Tibial nerve (tissue), 4 donors: Measurements from ENCODE around the gene CCDC121. TPM values are rescaled to one million over a fixed set of nuclear protein-coding genes. Genes with fewer than 3 reads are reported as not detected.
A peak's percentile ranks its signal among the peaks of the same experiment; 100 is the strongest.

Source experiments
- DNase-seq, 2 donors: peaks; one replicate each; pipeline ENCODE4 v3.0.0-alpha.2; 2019; ENCODE audit warnings: low spot score in 2 of 2
- H3K27ac ChIP-seq, 4 donors: fragments of 200-600 bp; sonication (generic) in 3 of 4; one replicate each; pipeline ENCODE4 v1.5.1; 2017 to 2019; ENCODE audit warnings: mild to moderate bottlenecking in 1 of 4
- H3K27me3 ChIP-seq, 2 donors: fragments of 200-600 bp; sonication (generic) in 1 of 2; one replicate each; pipeline versions ENCODE4 v1.5.1 to v1.6.0; 2017 to 2019
- H3K36me3 ChIP-seq, 3 donors: fragments of 200-600 bp; sonication (generic); one replicate each; pipeline ENCODE4 v1.5.1; 2018 to 2019
- H3K4me1 ChIP-seq, 4 donors: fragments of 200-600 bp; sonication (generic) in 3 of 4; one replicate each; pipeline ENCODE4 v1.5.1; 2017 to 2019
- H3K4me3 ChIP-seq, 4 donors: fragments of 200-600 bp; sonication (generic) in 3 of 4; one replicate each; pipeline ENCODE4 v1.5.1; 2017 to 2019; ENCODE audit warnings: mild to moderate bottlenecking in 1 of 4, moderate library complexity in 1 of 4
- H3K9me3 ChIP-seq, 4 donors: fragments of 200-600 bp; sonication (generic) in 3 of 4; one replicate each; pipeline ENCODE4 v1.5.1; 2017 to 2019
- EP300 ChIP-seq, 2 donors: sonication (generic); formaldehyde crosslinking; IDR thresholded peaks; one replicate each; pipeline ENCODE4 v1.6.1; 2017; ENCODE audit warnings: antibody characterized with exemption in 2 of 2, mild to moderate bottlenecking in 1 of 2
- POLR2A ChIP-seq, 2 donors: fragments of 450-650 bp; IDR thresholded peaks; one replicate each; pipeline ENCODE4 v1.6.1; 2017; ENCODE audit warnings: antibody characterized with exemption in 2 of 2, mild to moderate bottlenecking in 2 of 2, moderate library complexity in 2 of 2
- WGBS, 2 donors: methylation state at CpG; one replicate each; pipeline ENCODE4 v1.1.5; 2018; 5-methylcytosine and 5-hydroxymethylcytosine counted together
- total RNA-seq, 4 donors: library from RNA; depleted of rRNA; stranded (reverse); fragments of >200 nt; gene quantifications; one replicate each; pipeline ENCODE4 v1.1.0, GENCODE V29; 2016
- TF ChIP-seq, protein P1 (sequence below), 5 experiments: fragments of 200-600 bp in 3 of 5; fragments of 450-650 bp in 2 of 5; sonication (generic) in 3 of 5; IDR thresholded peaks; one replicate each; pipeline ENCODE4 v1.5.1; 2016 to 2019; ENCODE audit warnings: antibody characterized with exemption in 5 of 5, mild to moderate bottlenecking in 3 of 5, moderate library complexity in 2 of 5

CCDC121 gene
- total RNA-seq, 4 donors from 2014 or later: 3.8 to 7.2 (median 4.7) TPM

DNA sequence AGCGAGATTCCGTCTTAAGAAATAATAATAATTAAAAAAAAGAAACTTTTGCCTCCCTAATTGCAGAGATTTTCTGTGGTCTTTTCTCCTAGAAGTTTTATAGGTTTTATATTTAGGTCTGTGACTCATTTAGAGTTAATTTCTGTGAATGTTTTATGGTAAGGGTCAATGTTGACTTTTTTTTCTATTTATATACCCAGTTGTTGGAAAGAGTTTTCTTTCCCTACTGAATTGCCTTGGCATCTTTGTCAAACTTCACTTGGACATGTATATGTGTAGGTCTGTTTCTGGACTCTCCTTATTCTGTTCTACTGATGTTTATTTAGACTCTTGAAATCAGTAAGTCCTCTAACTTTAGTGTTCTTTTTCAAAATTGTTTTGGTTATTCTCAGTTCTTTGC is 40.5 kb downstream of the CCDC121 start:
- no peaks in the 10 kb centered on the region for H3K27me3 ChIP-seq
- no peak overlapping the region for H3K4me3 ChIP-seq
- TF ChIP-seq POLR2A (IDR thresholded peaks at IDR 0.05) (no peak), EP300 (IDR thresholded peaks at IDR 0.05) (no peak)
- TF ChIP-seq, protein P1, sequence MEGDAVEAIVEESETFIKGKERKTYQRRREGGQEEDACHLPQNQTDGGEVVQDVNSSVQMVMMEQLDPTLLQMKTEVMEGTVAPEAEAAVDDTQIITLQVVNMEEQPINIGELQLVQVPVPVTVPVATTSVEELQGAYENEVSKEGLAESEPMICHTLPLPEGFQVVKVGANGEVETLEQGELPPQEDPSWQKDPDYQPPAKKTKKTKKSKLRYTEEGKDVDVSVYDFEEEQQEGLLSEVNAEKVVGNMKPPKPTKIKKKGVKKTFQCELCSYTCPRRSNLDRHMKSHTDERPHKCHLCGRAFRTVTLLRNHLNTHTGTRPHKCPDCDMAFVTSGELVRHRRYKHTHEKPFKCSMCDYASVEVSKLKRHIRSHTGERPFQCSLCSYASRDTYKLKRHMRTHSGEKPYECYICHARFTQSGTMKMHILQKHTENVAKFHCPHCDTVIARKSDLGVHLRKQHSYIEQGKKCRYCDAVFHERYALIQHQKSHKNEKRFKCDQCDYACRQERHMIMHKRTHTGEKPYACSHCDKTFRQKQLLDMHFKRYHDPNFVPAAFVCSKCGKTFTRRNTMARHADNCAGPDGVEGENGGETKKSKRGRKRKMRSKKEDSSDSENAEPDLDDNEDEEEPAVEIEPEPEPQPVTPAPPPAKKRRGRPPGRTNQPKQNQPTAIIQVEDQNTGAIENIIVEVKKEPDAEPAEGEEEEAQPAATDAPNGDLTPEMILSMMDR (IDR thresholded peaks at IDR 0.05): no peak
- WGBS, 2 donors: 96 to 97% methylated on average over 2 of the region's 2 CpGs
- no peak overlapping the region for H3K27ac ChIP-seq
- no peak for DNase-seq
- H3K36me3 ChIP-seq: peaks cover 0 to 25% (median 0%) of the 10 kb centered on the region in 3 donors
- peaks cover 0 to 36% (median 12%) of the 10 kb centered on the region in 4 donors for H3K9me3 ChIP-seq
- peaks cover 0 to 31% (median 16%) of the 10 kb centered on the region in 4 donors for H3K4me1 ChIP-seq

DNA sequence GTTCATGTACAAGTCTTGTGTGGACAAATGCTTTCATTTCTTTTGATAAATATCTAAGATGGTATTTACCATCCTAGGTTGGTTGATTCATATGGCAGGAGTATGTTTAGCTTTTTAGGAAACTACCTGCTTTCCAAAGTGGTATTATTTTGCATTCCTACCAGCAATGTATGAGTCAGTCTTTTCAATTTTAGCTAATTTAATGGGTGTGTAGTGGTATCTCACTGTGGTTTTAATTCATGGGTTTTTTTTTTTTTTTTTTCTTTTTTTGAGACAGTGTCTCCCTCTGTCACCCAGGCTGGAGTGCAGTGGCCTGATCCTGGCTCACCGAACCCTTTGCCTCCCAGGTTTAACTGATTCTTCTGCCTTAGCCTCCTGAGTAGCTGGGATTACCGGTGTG is 41.8 kb downstream of the CCDC121 start:
- H3K27ac ChIP-seq: no peak overlapping the region
- H3K9me3 ChIP-seq: peaks cover 0 to 36% (median 12%) of the 10 kb centered on the region in 4 donors
- no peaks in the 10 kb centered on the region for H3K27me3 ChIP-seq
- WGBS, 2 donors: 90 to 91% methylated on average over 2 of the region's 2 CpGs
- TF ChIP-seq, protein P1 (IDR thresholded peaks at IDR 0.05): no peak
- no peak for TF ChIP-seq EP300 (IDR thresholded peaks at IDR 0.05)
- H3K4me1 ChIP-seq: peaks cover 0 to 33% (median 19%) of the 10 kb centered on the region in 4 donors
- peaks cover 0 to 25% (median 0%) of the 10 kb centered on the region in 3 donors for H3K36me3 ChIP-seq
- no peak for DNase-seq
- no peak overlapping the region for H3K4me3 ChIP-seq

DNA sequence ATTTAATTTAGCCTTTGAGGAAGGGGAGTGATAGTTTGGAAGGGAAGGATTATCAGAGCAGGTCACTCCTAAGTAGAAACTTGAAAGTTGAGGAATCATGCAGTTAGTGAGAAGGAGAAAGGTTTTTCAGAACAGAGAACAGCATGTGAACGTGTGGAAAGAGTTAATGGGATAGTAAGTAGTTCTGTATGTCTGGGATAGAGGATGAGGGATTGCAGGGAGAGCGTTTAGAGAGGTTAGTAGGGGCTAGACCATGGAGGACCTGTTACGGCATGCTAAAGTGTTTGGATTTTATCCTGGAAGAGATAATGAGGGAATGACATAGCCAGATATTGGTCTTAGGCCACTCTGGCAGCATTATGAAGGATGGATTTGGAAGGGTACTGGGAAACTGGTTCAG is 44.2 kb downstream of the CCDC121 start:
- WGBS, 2 donors: 75 to 77% methylated on average over 3 of the region's 3 CpGs
- DNase-seq: no peak
- peaks cover 0 to 1% (median 0%) of the 10 kb centered on the region in 3 donors for H3K36me3 ChIP-seq
- no peaks in the 10 kb centered on the region for H3K27me3 ChIP-seq
- H3K27ac ChIP-seq: no peak overlapping the region
- peaks cover 0 to 28% (median 4%) of the 10 kb centered on the region in 4 donors for H3K9me3 ChIP-seq
- H3K4me1 ChIP-seq: peaks cover 0 to 34% (median 19%) of the 10 kb centered on the region in 4 donors
- H3K4me3 ChIP-seq: no peak overlapping the region
- TF ChIP-seq EP300 (IDR thresholded peaks at IDR 0.05): no peak
- TF ChIP-seq, protein P1 (IDR thresholded peaks at IDR 0.05): no peak
- TF ChIP-seq POLR2A (IDR thresholded peaks at IDR 0.05): no peak

DNA sequence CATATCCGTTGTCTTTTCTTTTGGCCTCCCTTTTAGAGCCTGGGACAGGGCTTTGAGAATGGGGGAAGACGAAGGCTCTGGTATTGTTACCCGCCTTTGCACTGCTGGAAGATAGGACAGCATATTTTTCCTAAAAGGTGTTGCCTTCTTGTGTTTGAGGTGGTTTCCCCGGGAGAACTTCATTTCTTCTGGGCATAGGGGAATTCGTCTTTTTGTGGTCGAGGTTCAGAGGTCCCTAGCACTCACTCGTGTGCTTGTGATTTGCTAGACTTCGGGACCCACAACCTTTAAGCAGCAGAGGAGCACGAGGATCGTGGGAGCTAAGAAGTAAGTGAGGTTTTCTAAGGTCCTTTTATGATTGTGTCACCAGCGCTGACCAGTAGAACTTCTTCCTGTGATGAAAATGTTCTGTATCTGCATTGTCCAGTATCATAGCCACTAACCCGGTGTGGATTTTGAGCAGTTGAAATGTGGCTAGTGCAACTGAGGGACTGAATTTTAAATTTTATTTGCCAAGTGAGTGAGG is 45.4 kb downstream of the CCDC121 start:
- Histone ChIP-seq H3K36me3 (no peaks in the 10 kb centered on the region), H3K9me3 (peaks cover 0 to 30% (median 7%) of the 10 kb centered on the region in 4 donors), H3K4me1 (peaks cover 0 to 34% (median 19%) of the 10 kb centered on the region in 4 donors), H3K27ac (peak overlapping the region; percentile 39 to 82 (median 74)), H3K4me3 (peak overlapping the region; percentile 48 to 83 (median 65)), H3K27me3 (no peaks in the 10 kb centered on the region)
- 5% methylated on average over 12 of the region's 12 CpGs for WGBS, 2 donors
- DNase-seq: no peak
- TF ChIP-seq EP300 (IDR thresholded peaks at IDR 0.05) (no peak), POLR2A (IDR thresholded peaks at IDR 0.05) (no peak)
- TF ChIP-seq, protein P1 (IDR thresholded peaks at IDR 0.05): no peak

DNA sequence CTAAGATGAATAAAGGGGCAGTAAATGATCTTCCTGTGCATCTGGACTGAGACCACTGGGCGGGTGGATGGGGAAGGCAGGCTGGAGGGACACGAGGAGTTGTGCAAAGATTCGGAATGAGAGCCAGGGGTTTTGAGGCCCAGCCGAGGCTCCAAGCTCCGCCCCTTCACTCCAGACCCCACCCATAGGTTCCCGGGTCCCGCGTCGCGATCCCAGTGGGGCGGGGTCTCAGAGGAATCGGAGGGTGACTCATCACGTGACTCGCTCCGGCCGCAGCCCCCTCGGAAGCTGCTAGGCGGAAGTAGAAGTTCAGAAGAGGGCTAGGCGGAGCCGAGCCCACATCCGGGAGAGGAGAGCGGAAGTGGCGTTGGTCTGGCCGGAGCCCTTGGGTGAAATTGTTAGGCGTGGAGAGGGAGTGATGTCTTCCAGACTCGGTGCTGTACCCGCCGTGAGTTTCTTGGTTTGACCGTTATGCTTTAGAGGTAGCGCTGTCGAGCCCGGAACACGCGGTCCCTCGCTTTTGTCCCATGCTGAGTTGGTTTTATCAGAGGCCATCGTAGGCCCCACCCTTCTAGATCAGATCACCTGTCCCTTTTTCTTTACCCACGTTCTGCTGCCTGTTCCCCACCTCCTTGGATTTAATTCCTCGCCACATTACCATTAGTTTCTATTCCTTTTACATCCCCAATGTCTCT is 46.0 kb downstream of the CCDC121 start, which contains the start of gene ZNF512:
Gene ZNF512 (plus strand): TSS at position 348 of the 695 bp plus-strand sequence. CDS start 71 bp downstream, at position 419.
- peak; percentile 51 to 66 for DNase-seq
- peaks cover 0 to 34% (median 10%) of the 10 kb centered on the region in 4 donors for H3K9me3 ChIP-seq
- H3K4me3 ChIP-seq: peak within 1 kb of the TSS; percentile 48 to 83 (median 65)
- H3K36me3 ChIP-seq: peaks cover 0 to 4% (median 0%) of the 10 kb centered on the region in 3 donors
- peak; percentile 34 to 54 for TF ChIP-seq POLR2A (IDR thresholded peaks at IDR 0.05)
- TF ChIP-seq EP300 (IDR thresholded peaks at IDR 0.05): peak in 1 of 2 donors; percentile 88
- TF ChIP-seq, protein P1 (IDR thresholded peaks at IDR 0.05): peak in 2 of 5 experiments; percentile 5 to 16
- peak within 1 kb of the TSS; percentile 39 to 82 (median 74) for H3K27ac ChIP-seq
- peaks cover 0 to 34% (median 19%) of the 10 kb centered on the region in 4 donors for H3K4me1 ChIP-seq
- 0 to 1% methylated on average over 20 to 36 of the region's 38 CpGs for WGBS, 2 donors
- no peaks in the 10 kb centered on the region for H3K27me3 ChIP-seq
